ENCODE data around the gene IL16. TPM values are rescaled to one million over a fixed set of nuclear protein-coding genes. Genes with fewer than 3 reads are reported as not detected.
A peak's percentile ranks its signal among the peaks of the same experiment; 100 is the strongest.

Gene IL16
- total and polyA plus RNA-seq, 9 of the 15 experiments (the other 6 are each of a cell fraction or from before 2014, with no cell fraction given) = 1.4 to 18.8 (median 10.6) TPM

DNA sequence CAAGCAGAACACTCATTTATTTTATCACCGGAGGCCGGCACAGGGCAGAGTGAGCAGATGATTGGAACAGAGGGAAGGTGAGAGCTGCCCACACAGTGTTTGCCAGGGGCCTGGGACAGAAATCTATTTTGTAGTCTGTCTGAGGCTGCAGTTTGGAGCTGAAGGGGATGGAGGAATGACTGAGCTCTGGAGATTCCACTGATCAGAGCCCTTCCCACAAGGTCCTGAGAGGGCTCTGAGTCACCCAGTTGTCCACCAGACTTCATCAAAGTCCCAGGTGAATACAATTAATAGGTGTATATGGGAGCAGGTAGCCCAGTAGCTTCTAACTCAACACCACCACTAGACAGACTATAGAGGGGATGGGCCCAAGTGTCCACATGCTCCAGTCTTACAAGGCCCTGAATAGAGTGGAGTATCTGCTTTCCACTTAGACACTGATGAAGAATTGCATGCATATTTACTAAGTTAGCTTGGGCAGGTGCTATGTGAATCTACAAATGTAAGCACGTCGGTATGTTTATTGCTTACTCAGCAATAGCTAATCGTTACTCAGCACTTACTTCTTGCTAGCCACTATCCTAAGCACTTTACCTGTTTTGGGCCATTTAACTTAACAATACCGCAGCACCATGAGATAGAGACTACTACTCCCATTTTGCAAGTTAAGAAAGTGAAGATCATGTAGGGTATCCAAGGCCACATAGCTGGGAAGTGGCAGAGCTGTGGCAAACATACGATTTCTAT is 130.0 kb downstream of the IL16 start (continued):
- TF ChIP-seq MITF (IDR thresholded peaks at IDR 0.05) (no peak), MAFF (IDR thresholded peaks at IDR 0.05; ENCODE audit: low read length) (peak; percentile 99), MAFK (IDR thresholded peaks at IDR 0.05; ENCODE audit: low read length) (peak; percentile 99), NFE2 (IDR thresholded peaks at IDR 0.05; ENCODE audit: low read depth) (0 out of 2 replicates have a peak, but pooled peaks have one; percentile 21), ZNF354B (CRISPR knock-in tag; IDR thresholded peaks at IDR 0.05) (no peak)
- TF ChIP-seq, protein P1, sequence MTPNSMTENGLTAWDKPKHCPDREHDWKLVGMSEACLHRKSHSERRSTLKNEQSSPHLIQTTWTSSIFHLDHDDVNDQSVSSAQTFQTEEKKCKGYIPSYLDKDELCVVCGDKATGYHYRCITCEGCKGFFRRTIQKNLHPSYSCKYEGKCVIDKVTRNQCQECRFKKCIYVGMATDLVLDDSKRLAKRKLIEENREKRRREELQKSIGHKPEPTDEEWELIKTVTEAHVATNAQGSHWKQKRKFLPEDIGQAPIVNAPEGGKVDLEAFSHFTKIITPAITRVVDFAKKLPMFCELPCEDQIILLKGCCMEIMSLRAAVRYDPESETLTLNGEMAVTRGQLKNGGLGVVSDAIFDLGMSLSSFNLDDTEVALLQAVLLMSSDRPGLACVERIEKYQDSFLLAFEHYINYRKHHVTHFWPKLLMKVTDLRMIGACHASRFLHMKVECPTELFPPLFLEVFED (CRISPR knock-in tag; conservative IDR thresholded peaks at IDR 0.05) = no peak
- TF ChIP-seq, protein P2, sequence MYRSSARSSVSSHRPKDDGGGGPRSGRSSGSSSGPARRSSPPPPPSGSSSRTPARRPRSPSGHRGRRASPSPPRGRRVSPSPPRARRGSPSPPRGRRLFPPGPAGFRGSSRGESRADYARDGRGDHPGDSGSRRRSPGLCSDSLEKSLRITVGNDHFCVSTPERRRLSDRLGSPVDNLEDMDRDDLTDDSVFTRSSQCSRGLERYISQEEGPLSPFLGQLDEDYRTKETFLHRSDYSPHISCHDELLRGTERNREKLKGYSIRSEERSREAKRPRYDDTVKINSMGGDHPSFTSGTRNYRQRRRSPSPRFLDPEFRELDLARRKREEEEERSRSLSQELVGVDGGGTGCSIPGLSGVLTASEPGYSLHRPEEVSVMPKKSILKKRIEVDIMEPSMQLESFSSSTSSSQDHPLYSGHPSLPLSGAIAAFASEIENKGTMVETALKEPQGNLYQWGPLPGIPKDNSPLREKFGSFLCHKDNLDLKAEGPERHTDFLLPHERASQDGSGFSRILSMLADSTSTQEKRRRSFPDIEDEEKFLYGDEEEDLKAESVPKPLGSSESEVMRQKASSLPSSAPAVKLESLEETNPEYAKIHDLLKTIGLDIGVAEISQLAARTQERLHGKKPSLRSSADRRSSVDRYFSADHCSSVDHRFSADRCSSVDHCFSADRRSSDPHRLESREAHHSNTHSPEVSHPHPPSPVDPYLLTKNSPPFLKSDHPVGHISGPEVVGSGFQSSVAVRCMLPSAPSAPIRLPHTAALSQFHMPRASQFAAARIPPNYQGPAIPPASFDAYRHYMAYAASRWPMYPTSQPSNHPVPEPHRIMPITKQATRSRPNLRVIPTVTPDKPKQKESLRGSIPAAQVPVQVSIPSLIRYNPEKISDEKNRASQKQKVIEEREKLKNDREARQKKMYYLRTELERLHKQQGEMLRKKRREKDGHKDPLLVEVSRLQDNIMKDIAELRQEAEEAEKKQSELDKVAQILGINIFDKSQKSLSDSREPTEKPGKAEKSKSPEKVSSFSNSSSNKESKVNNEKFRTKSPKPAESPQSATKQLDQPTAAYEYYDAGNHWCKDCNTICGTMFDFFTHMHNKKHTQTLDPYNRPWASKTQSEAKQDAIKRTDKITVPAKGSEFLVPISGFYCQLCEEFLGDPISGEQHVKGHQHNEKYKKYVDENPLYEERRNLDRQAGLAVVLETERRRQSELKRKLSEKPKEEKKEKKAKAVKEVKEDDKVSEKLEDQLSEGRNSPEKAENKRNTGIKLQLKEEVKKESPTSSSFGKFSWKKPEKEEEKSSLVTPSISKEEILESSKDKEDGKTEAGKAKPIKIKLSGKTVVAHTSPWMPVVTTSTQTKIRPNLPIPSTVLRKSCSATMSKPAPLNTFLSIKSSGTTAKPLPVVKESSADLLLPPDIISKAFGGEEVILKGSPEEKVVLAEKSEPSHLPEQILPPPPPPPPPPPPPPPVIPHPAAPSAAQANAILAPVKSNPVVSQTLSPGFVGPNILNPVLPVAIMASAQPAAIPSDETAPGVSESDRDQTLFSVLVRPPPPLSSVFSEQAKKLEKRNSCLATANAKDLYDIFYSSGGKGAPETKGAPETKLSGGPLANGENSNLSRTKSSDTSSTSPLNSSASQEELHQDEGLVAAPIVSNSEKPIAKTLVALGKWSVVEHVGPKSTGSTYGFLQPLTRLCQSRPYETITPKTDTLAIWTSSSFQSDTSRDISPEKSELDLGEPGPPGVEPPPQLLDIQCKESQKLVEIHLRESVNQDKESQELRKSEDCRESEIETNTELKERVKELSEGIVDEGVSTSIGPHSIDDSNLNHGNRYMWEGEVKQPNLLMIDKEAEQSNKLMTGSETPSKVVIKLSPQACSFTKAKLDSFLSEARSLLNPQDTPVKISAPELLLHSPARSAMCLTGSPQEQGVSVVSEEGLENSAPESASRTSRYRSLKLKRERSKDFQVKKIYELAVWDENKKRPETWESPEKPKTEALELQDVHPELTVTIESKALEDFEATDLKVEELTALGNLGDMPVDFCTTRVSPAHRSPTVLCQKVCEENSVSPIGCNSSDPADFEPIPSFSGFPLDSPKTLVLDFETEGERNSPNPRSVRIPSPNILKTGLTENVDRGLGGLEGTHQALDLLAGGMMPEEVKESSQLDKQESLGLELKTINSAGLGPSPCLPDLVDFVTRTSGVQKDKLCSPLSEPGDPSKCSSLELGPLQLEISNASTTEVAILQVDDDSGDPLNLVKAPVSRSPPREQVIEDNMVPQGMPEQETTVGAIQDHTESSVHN (IDR thresholded peaks at IDR 0.05; ENCODE audit: borderline replicate concordance in 1 of 2, low read depth in 1 of 2) = no peak
